HG03025 (cell line): ENCODE measurements around the gene TUBGCP3.
A peak's percentile ranks its signal among the peaks of the same experiment; 100 is the strongest.

Experiments used
- ATAC-seq: cut with Tn5 transposase; IDR thresholded peaks from one replicate; pipeline ENCODE4 v1.9.1; 2021; ENCODE audit warnings: mild to moderate bottlenecking, moderate library complexity; ENCODE audit not compliant: unreplicated experiment, low FRiP score

Gene TUBGCP3

DNA sequence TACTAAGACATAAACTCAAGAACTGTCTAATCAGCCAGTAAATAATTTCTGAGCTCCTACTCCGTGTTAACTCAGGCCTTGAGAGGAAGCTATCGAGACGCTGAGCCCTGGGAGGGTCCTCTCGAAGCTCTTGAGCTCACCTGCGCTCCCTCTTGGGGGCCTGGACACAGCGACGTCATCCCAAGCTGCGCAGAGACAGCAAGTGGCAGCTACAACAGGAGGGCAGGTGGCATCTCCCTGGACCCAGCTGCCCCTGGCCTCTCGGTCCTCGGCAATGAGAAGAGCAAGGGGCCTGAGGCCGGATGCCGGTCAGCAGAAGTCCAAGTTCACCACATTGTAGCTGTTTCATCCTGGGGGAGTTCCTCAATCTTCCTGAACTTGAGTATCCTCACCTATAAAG is 30.5 kb upstream of the TUBGCP3 start:
- ATAC-seq = no peak

DNA sequence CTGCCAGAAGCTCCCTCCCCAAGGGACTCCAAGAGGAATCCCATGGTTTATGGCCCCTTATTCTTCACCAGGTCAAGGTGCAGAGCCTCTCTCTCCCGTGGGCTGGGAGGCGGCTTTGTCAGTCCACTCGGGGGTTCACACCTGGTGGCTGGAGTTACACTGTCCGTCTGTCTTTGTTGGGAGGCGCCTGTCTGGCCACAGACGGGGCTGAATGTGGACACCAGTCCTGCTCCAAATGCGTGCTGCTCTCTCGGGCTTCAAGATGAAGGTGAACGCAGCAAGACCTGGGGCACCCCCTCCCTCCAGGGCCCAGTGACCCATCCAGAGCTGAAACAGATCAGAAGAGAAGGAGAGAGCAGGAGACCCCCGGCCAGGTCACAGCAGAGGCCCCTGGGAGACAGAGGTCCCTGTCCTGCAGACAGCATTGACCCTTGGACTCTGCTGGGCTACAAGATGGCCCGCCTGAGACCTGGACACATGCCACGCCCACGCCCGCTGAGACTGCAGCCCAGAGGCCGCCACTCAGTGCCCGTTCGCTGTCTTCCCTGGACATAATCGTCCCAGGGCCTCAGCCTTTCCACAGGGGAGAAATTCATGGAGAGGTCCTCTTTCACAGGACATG is 29.9 kb upstream of the TUBGCP3 start:
- ATAC-seq = no peak

DNA sequence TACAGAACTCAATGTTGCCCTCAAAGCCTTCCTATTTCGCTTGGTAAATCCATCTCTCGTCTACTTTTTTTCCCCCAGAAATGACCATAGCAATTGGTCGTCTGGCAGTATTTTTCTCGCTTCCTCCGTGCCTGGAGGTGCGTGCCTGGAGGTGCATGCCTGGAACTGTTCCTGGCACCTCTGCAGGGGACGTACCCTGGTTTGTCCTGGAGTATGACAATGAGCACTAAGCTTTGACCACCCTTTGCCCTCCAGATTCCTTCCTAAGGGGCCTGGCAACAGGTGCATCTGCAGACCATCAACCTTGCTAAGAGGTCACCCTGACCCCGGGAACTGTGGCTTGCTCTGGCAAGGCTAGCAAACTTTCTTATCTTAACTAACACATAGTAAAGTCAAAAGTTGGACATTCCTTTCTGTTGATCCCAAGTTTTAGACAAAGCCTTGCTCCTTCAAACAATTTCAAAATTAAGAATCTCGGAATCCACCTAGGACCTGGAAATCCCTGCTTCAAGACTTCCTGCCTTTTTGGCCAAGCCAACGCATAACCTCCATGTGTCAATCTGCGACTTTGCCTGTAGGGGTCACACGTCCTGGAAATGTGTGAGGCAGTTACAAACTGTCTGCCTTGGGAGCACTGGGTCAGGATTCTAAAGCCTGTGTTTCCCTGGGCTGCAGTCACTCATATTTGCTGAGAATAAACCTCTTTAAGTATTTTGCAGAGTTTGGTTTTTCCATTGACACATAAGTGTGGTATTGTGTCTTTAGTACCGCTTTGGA is 28.8 kb upstream of the TUBGCP3 start:
- ATAC-seq = no peak

DNA sequence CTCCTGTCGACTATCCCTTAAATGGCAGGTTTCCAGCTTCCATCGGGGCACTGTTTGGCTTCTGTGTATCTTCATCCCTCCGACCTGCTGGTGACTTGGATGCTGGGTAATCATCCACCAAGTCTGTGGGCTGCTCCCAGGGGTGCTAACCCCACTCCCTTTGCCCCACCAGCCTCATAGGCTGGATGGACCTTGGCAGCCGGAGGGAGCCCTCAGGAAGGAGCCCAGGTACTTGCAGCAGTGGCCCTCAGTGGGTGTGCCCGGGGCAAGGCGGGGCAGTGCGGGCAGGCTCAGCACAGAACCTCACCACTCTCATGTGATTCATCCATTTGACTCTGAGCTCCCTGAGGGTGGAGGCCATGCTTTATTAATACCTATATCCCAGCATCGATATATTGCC is 27.4 kb upstream of the TUBGCP3 start:
- no peak for ATAC-seq

DNA sequence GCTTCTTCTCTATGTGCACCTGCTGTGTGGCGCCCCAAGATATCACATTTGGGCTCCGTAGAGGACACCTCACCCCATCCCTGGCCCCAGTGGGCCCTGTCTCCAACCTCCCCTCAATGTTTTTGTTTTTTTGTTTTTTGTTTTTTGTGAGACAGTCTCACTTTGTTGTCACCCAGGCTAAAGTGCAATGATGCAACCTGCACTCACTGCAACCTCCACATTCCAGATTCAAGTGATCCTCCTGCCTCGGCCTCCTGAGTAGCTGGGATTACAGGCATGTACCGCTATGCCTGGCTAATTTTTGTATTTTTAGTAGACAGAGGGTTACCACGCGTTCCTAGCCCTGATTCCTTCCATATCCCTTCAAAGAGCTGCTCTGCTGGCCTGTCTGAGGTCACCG is 26.9 kb upstream of the TUBGCP3 start:
- no peak for ATAC-seq

DNA sequence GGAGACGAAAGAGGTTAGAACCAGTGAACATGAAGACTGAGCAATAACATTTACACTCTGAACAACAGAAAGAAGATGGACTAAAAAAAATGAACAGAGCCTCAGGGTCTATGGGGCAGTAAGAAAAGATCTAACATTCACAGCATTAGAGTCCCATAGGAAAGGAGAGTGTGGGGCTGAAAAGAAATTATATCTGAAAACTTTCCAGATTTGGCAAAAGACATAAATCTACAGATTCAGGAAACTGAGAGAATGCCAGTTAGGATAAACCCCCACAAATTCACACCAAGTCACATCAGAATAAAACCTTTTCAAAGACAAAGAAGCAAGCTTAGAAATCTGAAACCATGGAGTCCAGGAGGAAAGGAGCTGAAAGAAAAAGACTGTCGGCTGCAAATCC is 20.3 kb upstream of the TUBGCP3 start:
- no peak for ATAC-seq

DNA sequence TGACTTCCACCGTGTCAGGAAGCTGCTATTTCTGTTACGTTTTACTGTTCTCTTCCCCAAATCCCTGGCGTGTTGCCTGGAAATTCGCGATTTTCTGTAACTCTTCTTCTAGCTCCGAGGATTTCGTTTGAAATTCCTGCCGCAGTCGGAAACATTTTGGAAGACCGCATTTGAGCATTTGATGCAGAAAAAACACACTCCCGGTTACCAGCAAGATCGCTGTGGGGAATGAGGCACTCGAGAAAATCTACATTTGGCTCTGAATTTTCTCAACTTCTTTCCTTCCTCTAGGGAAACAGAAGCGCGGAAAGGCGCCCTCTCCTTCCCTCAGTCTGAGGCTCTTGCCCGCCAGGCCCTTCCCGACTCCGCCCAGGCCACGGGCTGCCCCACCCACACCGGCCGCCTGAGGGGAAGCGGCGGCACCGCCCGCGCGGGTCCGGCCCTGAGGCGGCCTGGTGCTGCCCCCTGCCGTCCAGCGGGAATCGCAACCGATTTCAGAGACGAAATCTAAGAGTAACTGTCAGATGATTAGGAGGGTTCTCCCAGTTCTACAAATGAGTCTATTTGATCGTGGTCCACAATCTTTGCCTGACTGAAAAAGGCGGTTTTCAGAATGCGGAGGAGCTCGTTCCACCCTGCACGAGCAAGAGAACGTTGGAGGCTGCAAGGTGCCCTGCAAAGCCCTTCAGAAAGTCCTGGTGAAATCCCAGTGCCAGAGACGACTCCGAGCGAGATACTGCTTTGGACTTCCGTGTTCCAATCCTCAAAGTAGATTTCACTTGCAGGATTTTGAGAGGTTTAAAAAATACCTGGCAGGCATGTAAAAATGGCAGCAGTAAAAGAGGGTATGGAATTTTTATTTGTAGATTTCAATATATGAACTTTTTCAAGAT is 18.4 kb upstream of the TUBGCP3 start:
- ATAC-seq = peak; percentile 98

DNA sequence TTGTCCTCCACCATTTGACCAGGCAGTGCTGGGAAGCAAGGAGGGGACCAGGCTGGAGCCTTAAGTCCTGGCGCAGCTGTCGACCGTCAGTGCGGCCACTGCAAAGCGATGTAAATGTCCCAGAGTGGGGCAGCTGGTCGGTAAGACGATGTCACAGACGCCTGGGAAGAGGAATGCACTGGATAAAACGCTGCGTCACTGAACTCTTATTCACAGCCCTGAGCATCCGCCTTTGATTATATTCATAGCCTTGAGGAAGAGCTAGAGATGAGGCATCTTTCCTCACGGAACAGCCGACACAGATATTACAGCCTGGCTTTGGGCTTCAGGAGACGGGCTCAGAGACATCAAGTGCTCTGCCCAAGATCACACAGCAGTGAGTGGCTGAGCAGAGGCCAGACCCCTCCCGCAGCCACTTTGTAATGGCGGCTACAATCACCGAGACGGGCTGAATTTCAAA is 17.6 kb upstream of the TUBGCP3 start:
- no peak for ATAC-seq

DNA sequence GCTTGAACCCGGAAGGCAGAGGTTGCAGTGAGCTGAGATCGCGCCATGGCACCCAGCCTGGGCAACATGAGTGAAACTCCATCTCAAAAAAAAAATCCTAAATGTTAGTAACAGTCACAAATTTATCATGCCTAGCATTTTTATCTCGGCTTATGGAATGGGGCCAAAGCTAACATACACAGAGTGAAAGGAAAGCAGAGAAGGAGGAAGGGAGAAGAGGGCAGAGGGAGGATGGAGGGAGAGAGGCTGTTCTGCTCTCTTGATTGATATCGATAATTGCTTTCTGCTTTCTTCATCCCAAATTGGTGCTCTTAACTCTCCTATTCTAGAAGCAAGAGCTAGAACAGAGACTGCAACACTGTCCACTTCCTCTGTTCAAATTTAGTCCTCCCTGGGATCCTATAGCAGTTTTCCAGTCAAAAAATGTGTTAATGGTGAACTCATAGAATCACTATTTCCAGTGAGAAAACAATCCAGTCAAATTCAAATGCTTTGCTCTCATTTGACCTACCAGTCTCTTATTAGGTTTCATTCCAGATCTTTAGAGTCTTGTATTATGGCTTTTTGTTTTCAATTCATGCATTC is 15.8 kb upstream of the TUBGCP3 start:
- no peak for ATAC-seq

DNA sequence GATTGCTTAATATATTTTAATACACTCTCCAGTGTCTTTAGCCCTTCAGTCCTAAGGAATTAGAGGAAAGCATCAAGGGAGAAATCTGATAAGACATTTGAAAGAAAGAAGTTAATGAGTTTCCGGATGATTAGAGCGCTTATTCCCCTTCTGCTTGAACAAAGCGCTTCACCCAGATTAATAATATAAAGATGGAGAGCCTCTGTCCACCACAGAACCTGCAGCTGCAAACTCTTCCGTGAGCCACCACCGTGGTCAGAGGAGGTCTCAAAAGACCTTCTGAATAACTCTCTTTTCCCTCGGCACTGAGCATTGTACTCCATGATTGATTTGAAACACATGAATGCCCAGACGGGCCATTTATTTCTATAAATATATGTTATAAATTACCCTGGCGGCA is 14.2 kb upstream of the TUBGCP3 start:
- ATAC-seq = no peak

DNA sequence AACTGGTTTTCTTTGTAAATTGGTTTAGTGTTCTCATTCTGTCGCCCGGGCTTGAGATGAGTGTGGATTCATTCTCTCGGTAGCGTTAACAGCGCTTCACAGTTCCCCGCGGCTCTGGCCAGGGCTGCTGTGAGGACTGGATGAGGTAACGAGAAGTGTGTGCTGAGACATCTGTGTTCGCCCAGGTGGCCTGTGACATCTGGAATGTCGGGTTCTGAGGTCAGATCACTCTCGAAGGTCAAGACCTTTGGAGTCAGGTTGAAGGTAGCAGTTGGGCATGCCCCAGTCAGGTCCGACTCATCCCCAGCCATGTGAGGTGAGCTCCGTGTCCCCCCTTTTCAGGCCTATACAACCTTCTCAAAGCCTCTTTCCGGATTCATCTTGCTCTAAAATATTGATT is 13.4 kb upstream of the TUBGCP3 start:
- no peak for ATAC-seq

DNA sequence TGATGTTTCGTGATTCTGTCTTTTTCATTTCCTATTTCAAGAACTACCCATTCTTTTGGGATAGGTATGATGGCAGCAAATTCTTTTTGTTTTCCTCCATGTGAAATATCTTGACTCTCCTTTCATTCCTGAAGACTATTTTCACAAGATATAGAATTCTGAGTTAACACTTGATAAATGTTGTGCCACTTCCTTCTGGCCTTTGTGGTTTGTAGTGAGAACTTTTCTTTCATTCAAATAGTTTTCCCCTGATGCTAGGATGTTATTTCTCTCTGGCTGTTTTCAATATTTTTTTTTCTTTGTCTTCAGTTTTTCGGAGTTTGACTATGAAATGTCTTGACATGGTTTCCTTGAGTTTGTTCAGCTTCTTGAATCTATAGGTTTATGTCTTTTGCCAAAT is 8.3 kb upstream of the TUBGCP3 start:
- ATAC-seq = no peak

DNA sequence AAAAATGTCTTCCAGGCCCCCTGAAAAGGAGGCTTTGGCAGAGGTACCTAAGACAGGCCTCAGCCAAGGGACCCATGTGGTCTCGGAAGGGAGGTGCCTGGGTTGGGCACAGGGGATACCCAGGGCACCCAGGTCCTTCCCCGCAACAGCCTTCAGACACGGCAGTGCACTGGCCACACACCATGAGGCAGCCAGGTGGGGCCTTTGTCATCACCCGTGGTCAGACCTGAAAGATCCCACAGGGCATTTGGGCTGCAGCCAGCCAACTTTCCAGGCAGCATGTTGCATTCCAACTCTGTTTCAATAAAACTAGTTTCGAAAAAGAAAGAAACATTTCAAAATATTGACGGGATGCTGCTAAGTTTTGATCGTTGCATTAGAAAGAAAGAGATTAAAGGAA is 4.7 kb upstream of the TUBGCP3 start:
- no peak for ATAC-seq

DNA sequence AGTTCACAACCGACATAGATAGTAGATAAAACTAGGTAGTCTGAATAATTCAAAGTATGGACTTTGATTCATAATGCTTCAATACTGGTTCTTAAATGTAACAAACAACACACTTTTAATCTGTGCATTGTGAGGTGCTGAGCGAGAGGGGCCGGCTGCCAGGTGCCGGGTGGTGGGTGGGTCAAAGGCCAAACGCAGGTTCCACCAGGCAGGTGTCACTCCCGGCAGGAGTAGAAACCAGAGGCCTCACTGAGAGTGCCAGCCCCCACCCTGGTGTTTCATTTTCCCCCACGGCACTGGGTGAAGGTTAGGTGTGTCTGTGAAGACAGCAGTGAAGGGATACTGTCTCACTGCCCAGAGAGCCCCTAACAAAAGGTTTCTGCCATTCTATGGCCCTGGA is 4.2 kb upstream of the TUBGCP3 start:
- ATAC-seq = no peak

DNA sequence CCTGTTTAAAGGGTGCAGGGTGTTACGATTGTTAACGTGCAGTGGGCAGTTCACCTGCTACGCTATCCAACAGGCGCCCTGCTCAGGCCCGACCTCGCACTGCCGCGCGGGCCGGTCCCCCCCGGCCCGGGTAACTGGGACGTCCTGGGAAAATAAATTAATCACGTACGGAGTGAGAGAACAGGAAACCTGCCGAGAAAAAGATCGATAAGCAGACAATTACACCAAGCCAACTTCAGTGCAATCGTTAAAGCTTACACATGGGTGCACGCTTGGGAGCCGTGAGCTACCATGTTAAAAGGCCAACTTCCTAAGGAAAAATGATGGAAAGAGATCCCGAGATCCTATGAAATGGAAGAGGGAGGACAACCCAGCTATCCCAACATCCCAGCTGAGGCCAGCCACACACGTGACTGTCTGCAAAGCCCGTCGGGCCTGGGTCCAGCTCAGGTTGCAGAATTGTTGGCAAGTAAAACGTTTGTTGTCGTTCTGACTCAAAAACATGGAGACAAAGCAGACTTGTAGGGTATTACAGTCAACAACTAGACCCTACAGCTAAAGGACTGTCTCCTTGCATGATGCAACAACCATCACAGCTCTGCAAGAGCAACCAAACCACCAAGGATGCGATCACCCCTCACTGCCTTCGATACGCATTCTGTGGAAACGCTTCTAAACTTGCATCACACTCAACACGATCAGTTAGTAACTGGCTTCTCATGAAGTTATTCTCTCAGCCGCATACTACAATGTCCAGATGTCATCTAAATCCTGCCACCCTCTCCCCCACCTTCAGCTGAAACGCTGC is 741 bp upstream of the TUBGCP3 start:
- no peak for ATAC-seq

DNA sequence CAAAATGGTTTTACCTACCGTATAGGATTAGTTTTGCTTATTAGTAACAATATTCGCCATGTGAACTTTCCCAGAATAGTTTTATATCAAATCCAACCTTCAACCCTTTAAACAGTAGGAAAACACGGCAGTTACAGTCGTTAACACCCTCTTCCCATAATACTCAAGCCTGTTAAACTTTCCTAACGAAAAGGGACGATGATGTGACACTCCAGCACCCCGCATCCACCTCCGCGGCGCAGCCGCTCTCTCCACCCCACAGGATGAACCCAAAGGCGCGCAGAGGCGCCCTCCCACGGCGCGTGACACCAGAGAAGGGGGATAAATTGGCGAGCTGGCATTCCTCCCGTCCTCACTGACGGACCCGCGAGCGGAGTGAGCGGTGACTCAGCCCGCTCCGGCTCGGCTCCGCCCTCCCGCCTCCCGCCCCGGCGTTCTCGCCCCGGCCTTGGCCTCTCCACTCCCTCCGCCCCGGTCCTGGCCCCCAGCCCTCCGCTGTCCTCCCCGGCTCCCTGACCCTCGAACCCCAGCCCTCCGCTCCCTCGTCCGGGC is 665 bp downstream of the TUBGCP3 start:
- peak; percentile 42 for ATAC-seq

DNA sequence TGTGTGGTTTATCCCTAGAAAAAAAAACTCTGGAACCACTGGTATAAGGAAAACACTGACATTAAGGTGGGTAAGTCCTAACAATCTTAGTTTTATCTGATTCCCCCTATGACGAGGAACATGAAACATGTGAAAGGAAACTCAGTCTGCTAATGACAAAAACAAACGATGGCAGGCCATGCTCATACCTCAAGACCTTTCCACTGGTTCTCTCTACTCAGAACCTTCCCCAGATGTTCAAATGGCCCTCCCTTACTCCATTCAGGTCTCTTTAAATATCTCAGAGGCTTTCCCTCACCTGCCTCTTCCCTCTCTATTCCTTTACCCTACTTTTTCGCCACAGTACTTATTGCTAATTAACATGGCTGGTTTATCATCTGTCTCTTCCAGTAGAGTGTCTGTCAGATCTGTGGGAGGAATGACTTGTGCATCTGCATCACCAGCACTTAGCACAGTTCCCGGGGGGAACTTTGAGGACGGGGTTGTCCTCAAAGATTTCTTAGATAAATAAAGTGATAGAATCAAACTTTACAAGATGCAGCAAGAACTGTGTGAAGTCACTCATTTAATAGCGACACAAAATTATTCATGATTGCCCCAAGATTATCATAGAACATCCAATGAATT is 1.5 kb downstream of the TUBGCP3 start:
- no peak for ATAC-seq

DNA sequence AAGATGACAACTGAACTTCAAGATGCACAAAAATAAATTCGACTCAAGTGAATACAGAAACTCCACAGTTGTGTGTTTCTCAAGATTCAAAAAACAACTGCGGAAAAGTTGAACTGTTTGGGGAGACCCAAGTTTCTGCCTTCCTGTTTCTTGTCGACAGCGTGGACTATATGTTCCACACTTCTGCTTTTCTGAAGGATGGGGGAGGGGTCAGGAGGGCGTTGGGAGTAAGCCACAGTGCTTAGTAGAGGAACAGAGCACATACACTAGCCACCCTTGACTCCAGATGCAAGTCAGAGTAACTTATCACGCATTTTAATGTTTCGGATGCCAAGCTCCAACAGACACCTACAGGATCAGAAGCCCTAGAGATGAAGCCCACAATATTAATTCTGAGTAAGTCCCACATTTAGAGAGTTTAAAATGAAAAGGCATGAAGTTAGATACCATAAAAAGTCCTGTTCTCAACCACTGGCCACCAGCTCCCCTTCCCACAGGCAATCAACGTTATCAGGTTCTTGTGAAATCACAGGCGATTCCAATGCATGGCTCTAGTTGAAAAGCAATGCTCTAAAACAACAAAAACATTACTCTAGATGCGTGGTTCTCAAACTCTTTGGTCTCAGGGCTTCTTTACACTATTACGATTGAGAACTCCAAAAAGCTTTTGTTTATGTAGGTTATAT is 4.2 kb downstream of the TUBGCP3 start:
- ATAC-seq = no peak

DNA sequence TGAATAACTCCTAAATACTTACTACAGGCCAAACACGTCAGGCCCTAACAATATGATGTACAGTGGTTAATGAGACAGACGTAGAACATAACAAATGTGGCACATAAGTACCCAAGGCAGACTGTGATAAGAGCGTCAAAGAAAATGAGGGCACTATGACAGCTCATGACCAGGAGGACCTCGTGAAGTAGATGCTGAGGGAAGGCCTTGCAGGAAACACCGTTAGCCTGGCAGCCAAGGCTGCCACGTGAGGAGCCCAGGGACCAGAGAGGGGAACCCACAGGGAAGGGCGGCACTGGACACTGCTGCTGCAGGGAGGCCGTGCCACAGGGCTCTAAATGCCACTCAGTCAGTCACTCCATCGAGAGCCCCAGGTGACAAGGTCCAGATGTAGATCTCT is 5.7 kb downstream of the TUBGCP3 start:
- ATAC-seq = no peak
